Astrocyte (in vitro differentiated cells and primary cell): ENCODE data around the gene SYNDIG1L. TPM values are rescaled to one million over a fixed set of nuclear protein-coding genes. Genes with fewer than 3 reads are reported as not detected.

Source experiments
- DNase-seq: peaks from one replicate; pipeline ENCODE4 v3.0.0-alpha.2; 2010; ENCODE audit warnings: low read depth
- FAIRE-seq: peaks from 2 replicates; lab custom pipeline; 2011; peaks lifted over from hg19 to GRCh38; lab: Jason Lieb, UNC
- H2AFZ ChIP-seq: 2 replicates; pipeline ENCODE4 v1.6.0; 2012; ENCODE audit warnings: low read depth, low read length, inconsistent platforms
- H3K27ac ChIP-seq: 2 replicates; pipeline ENCODE4 v1.5.1; 2011; ENCODE audit warnings: low read depth, low read length, inconsistent platforms
- H3K27me3 ChIP-seq: 2 replicates; pipeline ENCODE4 v1.6.0; 2011; ENCODE audit warnings: low read length, inconsistent platforms; ENCODE audit not compliant: insufficient read depth
- H3K36me3 ChIP-seq: 2 replicates; pipeline ENCODE4 v1.5.1; 2011; ENCODE audit warnings: low read length, inconsistent platforms; ENCODE audit not compliant: insufficient read depth
- H3K4me1 ChIP-seq: 2 replicates; pipeline ENCODE4 v1.5.1; 2011; ENCODE audit warnings: low read length, inconsistent platforms; ENCODE audit not compliant: insufficient read depth
- H3K4me2 ChIP-seq: 2 replicates; pipeline ENCODE4 v1.6.0; 2012; ENCODE audit warnings: low read length, inconsistent platforms
- H3K4me3 ChIP-seq: 2 replicates; pipeline ENCODE4 v1.5.1; 2011; ENCODE audit warnings: low read depth, mild to moderate bottlenecking, low read length, inconsistent platforms; ENCODE audit not compliant: insufficient read depth
- H3K79me2 ChIP-seq: 2 replicates; pipeline ENCODE4 v1.6.0; 2012; ENCODE audit warnings: mild to moderate bottlenecking, low read length, inconsistent platforms; ENCODE audit not compliant: insufficient read depth
- H3K9ac ChIP-seq: 2 replicates; pipeline ENCODE4 v1.6.0; 2012; ENCODE audit warnings: mild to moderate bottlenecking, low read length, inconsistent platforms
- H3K9me3 ChIP-seq: 2 replicates; pipeline ENCODE4 v1.5.1; 2012; ENCODE audit warnings: low read depth, mild to moderate bottlenecking, low read length, inconsistent platforms; ENCODE audit not compliant: insufficient read depth
- H4K20me1 ChIP-seq: 2 replicates; pipeline ENCODE4 v1.6.0; 2012; ENCODE audit warnings: low read length, inconsistent platforms; ENCODE audit not compliant: insufficient read depth
- H3K27ac Mint-ChIP-seq: one replicate; pipeline ENCODE4 v1.8.0; 2021; ENCODE audit warnings: mild to moderate bottlenecking, mixed read lengths; ENCODE audit not compliant: unreplicated experiment
- H3K27me3 Mint-ChIP-seq: one replicate; pipeline ENCODE4 v1.8.0; 2021; ENCODE audit warnings: low read depth, mixed read lengths; ENCODE audit not compliant: unreplicated experiment
- H3K36me3 Mint-ChIP-seq: one replicate; pipeline ENCODE4 v1.8.0; 2021; ENCODE audit warnings: low read depth, mixed read lengths; ENCODE audit not compliant: unreplicated experiment
- H3K4me1 Mint-ChIP-seq: one replicate; pipeline ENCODE4 v1.8.0; 2021; ENCODE audit warnings: low read depth, mixed read lengths; ENCODE audit not compliant: unreplicated experiment
- H3K4me3 Mint-ChIP-seq: one replicate; pipeline ENCODE4 v1.8.0; 2021; ENCODE audit warnings: mild to moderate bottlenecking, moderate library complexity, mixed read lengths; ENCODE audit not compliant: unreplicated experiment
- H3K9me3 Mint-ChIP-seq: one replicate; pipeline ENCODE4 v1.8.0; 2021; ENCODE audit warnings: mild to moderate bottlenecking, mixed read lengths; ENCODE audit not compliant: unreplicated experiment
- CTCF ChIP-seq: IDR thresholded peaks from 2 replicates; pipeline ENCODE4 v1.5.1; 2011; ENCODE audit warnings: low read depth, mild to moderate bottlenecking, inconsistent platforms, low read length, moderate library complexity; ENCODE audit not compliant: insufficient read depth
- EZH2 ChIP-seq: IDR thresholded peaks from 2 replicates; pipeline ENCODE4 v1.6.1; 2012; ENCODE audit warnings: mild to moderate bottlenecking, low read length, inconsistent platforms; ENCODE audit not compliant: insufficient read depth
- total RNA-seq: library from RNA; stranded (reverse); gene quantifications from 2 replicates; pipeline ENCODE4 v1.2.1, GENCODE V29; 2021

SYNDIG1L gene
- total RNA-seq, 1 donor from 2014 or later: not detected

- no peak overlapping the region for H3K4me3 Mint-ChIP-seq
- peaks cover 1% of the 10 kb centered on the region for H3K36me3 Mint-ChIP-seq
- no peak for TF ChIP-seq EZH2
- TF ChIP-seq CTCF: no peak
- H3K4me1 Mint-ChIP-seq: peaks cover 2% of the 10 kb centered on the region
- no peak for FAIRE-seq
- H3K27ac Mint-ChIP-seq: no peak overlapping the region
- no peaks in the 10 kb centered on the region for H3K79me2 ChIP-seq
- no peak overlapping the region for H3K9ac ChIP-seq
- no peaks in the 10 kb centered on the region for H3K36me3 ChIP-seq
- H3K27me3 ChIP-seq: peaks cover 58% of the 10 kb centered on the region
- no peaks in the 10 kb centered on the region for H3K9me3 ChIP-seq
- no peak for DNase-seq
- peaks cover 75% of the 10 kb centered on the region for H3K27me3 Mint-ChIP-seq
- H2AFZ ChIP-seq: no peak overlapping the region
- no peaks in the 10 kb centered on the region for H3K4me1 ChIP-seq
- no peak overlapping the region for H3K4me3 ChIP-seq
- H3K27ac ChIP-seq: no peak overlapping the region
- peaks cover 2% of the 10 kb centered on the region for H3K9me3 Mint-ChIP-seq
- no peaks in the 10 kb centered on the region for H4K20me1 ChIP-seq
- H3K4me2 ChIP-seq: peak overlapping the region; percentile 48
These were observed 347 bp downstream of the SYNDIG1L start for GRCh38 chr14:74425525-74426201.

- Histone ChIP-seq H2AFZ (no peak overlapping the region), H3K4me3 (no peak overlapping the region), H3K4me1 (no peaks in the 10 kb centered on the region), H3K27me3 (peaks cover 63% of the 10 kb centered on the region), H3K9ac (no peak overlapping the region), H3K9me3 (no peaks in the 10 kb centered on the region), H4K20me1 (no peaks in the 10 kb centered on the region), H3K36me3 (no peaks in the 10 kb centered on the region), H3K4me2 (no peak overlapping the region), H3K79me2 (no peaks in the 10 kb centered on the region), H3K27ac (no peak overlapping the region)
- no peak for TF ChIP-seq CTCF
- no peak for TF ChIP-seq EZH2
- FAIRE-seq (no peak), DNase-seq (no peak)
- Mint-ChIP-seq H3K9me3 (peaks cover 2% of the 10 kb centered on the region), H3K4me3 (no peak overlapping the region), H3K4me1 (peaks cover 2% of the 10 kb centered on the region), H3K27me3 (peaks cover 70% of the 10 kb centered on the region), H3K27ac (no peak overlapping the region), H3K36me3 (peaks cover 1% of the 10 kb centered on the region)
These were observed 1.4 kb downstream of the SYNDIG1L start for GRCh38 chr14:74424606-74425005.

- DNase-seq (no peak), FAIRE-seq (no peak)
- Histone ChIP-seq H3K4me2 (no peak overlapping the region), H4K20me1 (no peaks in the 10 kb centered on the region), H3K4me3 (no peak overlapping the region), H3K27me3 (peaks cover 64% of the 10 kb centered on the region), H3K36me3 (no peaks in the 10 kb centered on the region), H3K27ac (no peak overlapping the region), H3K9me3 (no peaks in the 10 kb centered on the region), H2AFZ (no peak overlapping the region), H3K9ac (no peak overlapping the region), H3K4me1 (no peaks in the 10 kb centered on the region), H3K79me2 (no peaks in the 10 kb centered on the region)
- Mint-ChIP-seq H3K27ac (no peak overlapping the region), H3K4me3 (no peak overlapping the region), H3K27me3 (peaks cover 61% of the 10 kb centered on the region), H3K4me1 (peaks cover 2% of the 10 kb centered on the region), H3K36me3 (peaks cover 1% of the 10 kb centered on the region), H3K9me3 (peaks cover 2% of the 10 kb centered on the region)
- TF ChIP-seq CTCF: no peak
- TF ChIP-seq EZH2: no peak
These were observed 2.8 kb downstream of the SYNDIG1L start for GRCh38 chr14:74423246-74423645.
